Stimulated activated CD4-positive, alpha-beta T cell treated with anti-CD3 and anti-CD28 coated beads, Interleukin-12 subunit alpha, Interleukin-12 subunit beta, amount 100 ng/mL, for 24 hours (primary cell): ENCODE data around the gene TWIST2.

ENCODE experiments used
- DNase-seq, 2 experiments: peaks; one replicate each; pipeline ENCODE4 v3.0.0-alpha.2; 2020; ENCODE audit warnings: low read depth in 2 of 2

The TWIST2 gene

DNA sequence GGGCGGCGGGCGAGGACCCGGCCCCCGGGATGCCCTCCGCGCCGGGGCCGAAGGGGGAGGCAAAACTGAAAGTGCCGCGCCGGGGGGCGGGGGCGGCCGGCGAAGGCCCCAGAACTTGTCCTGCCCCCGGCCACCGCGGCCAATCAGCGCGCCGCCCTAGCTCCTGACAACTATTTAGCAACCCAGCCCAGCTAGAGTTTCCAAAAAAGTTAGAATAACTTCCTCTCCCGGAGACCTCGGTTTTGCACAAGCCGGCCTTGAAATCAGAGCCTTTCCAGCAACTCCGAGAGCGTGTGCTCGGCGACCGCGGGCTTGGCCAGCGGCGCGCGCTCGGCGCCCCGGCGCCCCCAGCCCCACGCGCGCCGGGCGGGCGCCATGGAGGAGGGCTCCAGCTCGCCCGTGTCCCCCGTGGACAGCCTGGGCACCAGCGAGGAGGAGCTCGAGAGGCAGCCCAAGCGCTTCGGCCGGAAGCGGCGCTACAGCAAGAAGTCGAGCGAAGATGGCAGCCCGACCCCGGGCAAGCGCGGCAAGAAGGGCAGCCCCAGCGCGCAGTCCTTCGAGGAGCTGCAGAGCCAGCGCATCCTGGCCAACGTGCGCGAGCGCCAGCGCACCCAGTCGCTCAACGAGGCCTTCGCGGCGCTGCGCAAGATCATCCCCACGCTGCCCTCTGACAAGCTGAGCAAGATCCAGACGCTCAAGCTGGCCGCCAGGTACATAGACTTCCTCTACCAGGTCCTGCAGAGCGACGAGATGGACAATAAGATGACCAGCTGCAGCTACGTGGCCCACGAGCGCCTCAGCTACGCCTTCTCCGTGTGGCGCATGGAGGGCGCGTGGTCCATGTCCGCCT, at the start of gene TWIST2:
TWIST2 (plus strand) TSS at position 245 of the 850 bp plus-strand sequence; CDS start at position 376, 131 bp downstream.
- no peak for DNase-seq

DNA sequence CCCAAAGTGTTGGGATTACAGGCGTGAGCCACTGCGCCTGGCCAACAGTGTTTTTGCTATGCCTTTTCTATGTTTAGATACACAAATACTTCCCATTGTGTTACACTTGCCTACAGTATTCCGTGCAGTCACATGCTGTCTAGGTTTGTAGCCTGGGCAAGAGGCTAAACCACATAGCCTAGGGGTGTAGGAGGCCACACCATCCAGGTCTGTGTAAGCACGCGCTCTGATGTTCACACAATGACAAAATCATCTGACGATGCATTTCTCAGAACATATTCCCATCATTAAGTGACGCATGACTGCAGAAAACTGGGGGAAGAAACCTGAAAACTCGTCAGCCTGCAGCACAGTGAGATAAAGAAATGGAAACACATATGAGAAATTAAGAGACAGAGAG, 46.1 kb upstream of the TWIST2 start:
- DNase-seq: no peak

DNA sequence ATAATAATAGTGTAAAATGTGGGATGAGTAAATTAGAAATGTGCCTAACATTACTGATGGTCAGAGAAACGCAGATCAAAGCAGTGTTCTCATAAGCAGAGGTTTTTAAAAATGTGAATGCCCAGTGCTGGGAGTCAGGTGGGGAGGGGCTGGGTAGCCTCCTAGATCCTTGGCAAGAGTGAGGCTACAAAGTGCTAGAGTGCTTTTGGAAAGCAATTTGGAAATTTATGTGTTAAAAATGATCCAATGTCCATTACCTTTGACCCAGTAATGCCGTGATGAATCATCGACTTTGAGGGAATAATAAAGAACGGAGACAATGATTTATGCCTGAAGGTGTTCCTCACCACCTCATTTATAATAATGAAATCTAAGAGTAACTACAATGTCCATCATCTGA, 44.9 kb upstream of the TWIST2 start:
- no peak for DNase-seq

DNA sequence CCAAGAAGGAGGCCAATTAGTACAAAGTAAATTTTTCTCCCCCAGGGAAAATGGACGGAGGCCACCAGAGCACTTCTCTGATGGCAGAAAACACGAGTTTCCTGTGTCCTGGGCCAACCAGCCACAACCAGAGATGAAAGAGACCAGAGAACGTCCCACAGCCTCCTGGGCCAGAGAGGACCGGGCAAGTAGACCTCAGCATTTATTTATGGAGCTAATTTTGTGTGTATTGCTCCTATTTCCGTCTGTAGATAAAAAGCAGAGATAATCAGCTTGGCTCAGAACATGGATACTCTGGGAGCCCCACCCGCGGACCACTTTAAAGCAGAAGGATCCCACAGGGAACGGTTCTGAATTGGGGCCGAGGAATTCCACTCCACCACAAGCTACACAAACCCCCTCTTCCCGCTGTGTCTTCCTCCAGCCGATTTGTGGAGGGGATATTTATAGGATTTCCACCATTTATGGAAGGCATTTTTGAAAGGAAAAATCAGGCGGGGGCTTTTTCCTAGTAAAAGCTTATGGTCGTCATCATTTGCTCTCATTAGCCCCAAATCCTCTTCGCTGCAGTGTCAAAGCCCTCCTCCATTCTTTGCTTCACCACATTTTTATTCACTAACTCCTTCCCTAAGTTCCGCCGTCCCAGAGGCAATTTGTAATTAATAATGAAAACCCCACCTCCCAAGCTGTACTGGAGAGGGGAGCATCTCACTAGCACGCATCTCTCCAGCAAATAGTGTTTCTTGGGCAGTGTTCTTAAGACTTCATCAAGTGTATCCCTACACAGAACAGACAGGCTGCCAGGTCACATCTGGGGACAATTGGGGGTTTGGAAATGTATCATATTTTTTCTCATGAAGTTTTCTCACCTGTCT, 43.7 kb upstream of the TWIST2 start:
- DNase-seq: no peak

DNA sequence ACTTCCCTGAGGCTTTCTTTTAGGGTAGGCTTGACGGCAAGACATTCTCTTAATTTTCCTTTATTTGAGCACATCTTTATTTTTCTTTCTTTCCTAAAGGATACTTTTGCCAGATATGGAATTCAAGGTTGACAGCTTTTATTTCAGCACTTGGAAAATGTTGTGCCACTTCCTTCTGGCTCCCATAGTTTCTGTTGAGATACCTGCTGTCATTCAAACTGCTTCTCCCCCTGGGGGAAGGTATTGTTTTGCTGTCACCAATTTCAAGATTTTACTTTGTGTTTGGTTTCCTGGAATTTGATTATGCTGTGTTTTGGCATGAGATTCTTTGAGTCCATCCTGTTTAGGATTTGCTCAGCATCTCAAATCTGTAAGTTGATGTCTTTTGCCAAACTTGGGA, 39.1 kb upstream of the TWIST2 start:
- no peak for DNase-seq

DNA sequence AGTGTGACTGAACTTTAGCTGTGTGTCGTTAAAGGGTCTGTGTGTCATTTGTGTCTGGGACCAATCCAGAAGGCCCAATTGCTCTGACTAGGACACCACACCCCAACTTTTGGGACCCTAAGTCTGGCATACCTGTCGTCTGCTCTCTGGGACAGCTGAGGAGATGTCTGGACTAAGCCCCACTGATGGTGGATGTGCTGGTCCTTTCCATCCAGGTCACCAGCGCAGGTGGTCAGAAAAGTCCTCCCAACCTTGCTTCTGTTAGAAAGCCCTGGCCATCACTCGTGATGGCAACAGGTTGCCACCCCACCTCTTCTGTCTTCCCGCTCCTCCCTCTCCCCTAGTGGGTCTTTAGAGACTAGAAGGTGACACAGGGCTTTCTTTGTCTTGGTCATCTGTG, 37.6 kb upstream of the TWIST2 start:
- no peak for DNase-seq

DNA sequence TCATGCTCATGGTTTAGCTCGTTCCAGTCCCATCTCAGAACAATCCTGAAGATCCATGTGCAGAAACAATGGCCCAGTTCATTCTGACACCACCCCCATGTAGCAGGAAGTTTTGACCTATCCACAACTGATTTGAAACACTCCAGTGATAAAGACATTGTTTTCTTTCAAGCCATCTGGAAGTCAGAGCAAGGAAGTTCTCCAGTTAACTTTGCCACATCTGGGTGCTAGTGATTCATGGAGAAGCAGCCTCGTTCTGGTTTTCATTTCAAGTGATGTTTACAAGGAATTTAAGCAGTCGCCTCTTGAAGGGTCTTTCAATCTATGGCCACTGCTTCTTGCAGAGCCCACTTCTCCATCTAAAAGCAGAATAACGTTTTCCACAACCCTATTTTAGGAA, 36.6 kb upstream of the TWIST2 start:
- no peak for DNase-seq

DNA sequence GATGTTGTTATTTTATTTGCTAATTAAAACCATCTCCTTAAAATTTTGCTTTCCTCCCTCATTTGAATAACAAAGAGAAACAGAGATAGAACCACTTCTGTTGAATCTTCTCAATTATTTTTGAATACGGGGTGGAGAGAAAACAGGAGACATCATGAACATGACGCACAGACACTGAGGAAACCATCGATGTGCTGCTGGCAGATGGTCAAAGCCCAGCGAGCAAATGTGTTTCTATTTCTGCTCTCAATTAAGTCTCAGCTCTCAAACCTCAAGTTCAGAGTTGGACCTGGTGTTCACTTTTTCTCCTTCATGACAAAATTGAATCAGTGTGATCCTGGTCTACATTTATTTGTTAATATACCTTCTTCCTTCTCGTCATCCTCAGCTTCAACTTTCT, 36.1 kb upstream of the TWIST2 start:
- DNase-seq: no peak

DNA sequence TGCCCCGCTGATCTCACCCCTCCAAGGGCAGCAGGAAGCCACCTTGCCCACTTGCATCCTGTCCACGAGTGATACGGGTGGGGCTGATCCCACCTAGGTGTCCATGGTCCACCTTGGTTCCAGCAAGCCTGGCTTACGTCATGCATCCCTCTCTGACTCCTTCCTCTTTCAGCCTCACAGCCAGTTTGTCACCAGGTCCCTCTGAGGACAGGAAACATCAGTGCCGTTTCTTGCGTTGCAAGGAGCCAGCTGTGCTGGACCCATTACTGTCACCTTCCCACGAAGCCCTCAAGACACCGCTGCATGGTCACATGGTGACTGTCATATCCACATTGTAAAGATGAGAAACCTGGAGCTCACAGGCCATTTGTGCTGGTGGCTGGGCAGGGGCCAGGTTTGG, 34.8 kb upstream of the TWIST2 start:
- no peak for DNase-seq

DNA sequence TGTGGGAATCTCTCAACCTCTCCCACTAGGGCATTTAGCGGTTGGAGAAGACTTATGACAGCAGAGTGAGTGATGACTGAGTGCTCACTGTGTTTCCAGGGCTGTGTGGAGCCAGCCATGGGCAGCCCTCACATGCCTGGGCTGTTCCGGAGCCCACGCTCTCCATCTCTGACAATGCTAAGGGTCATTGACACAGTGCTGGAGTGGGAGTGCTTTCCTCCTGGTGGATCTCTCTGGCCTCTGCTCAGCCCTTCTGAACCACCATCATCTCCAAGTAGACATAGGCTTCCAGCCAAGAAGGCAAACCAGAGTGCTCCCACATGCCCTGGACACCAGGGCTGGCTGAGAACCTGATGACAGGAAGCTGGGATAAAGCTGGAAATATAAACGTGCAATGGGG, 33.1 kb upstream of the TWIST2 start:
- DNase-seq: no peak

DNA sequence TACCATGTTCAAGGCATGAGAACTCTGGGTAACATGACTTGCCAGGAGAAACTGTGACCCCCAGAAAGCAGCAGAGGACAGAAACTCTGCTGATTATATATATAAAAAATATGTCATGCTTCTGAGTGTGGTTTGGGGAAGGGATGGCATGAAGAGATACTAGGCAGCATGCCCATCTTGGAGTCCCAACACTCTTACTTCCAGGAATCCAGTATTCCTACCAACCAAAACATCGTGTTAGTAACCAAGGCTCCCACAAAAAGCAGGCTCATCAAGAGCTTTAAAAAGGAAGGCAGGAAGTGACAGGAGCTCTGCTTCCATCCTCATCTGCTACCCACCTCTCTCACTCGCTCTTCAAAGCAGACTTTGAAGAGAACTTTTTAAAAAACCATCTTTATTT, 31.6 kb upstream of the TWIST2 start:
- no peak for DNase-seq

DNA sequence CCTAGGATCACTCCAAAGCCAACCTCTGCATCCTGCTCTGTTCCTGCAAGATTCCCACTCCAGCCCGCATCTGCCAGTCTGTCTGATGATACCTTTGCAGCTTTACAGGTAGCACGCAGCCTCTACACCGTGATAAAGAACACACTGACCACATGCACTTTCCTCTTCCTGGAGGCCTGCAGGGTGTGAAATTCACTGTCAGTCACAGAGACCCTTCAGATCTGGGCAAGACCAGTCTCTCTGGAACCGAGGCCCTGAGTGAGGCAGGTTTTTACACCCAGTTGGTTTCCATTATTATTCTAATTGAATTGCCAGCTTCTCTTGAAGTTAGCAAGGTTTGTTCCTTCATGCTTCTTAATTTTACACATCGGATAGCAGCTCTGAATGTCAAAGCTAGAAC, 30.5 kb upstream of the TWIST2 start:
- no peak for DNase-seq

DNA sequence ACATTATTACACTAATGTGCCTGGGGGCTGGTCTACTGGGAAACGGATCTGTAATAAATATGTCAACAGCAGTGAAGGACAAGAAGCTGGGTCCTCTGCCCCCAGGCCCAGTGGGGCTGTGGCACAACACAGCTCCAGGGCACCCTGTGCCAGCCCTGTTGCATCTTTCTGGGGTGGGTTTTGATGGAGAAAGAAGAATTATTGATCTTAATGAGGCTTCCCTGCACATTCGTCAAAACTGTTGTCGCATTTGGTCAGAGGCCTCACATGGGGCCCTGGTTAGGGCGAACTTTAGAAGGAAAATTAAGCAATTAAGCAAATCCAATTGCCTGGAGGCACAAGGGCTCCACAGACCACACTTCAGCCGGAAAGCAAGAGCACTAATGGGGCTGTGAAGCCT, 30.0 kb upstream of the TWIST2 start:
- no peak for DNase-seq

DNA sequence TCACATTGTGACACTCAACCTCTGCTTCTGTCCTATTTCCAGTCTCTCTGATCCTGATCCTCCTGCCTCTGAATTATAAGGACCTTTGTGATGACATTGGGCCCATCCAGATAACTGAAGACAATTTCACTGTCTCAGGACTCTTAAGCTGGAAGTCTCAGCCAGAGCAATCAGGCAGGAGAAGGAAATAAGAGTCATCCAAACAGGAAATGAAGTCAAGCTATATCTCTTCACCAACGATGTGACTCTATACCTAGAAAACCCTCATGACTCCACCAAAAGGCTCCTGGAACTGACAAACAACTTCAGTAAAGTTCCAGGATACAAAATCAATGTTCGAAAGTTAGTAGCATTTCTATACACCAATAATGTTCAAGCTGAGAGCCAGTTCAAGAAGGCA, 29.3 kb upstream of the TWIST2 start:
- no peak for DNase-seq

DNA sequence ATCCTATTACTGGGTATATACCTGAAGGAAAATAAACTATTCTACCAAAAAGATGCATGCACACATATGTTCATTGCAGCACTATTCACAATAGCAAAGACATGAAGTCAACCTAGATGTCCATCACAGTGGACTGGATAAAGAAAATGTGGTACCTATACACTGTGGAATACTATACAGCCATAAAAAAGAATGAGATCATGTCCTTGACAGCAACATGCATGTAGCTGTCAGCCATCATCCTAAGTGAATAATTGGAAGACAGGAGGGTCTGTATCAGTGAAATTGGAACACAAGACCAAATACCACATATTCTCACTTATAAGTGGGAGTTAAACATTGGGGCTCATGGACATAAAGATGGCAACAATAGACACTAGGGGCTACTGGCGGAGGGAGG, 27.7 kb upstream of the TWIST2 start:
- no peak for DNase-seq

DNA sequence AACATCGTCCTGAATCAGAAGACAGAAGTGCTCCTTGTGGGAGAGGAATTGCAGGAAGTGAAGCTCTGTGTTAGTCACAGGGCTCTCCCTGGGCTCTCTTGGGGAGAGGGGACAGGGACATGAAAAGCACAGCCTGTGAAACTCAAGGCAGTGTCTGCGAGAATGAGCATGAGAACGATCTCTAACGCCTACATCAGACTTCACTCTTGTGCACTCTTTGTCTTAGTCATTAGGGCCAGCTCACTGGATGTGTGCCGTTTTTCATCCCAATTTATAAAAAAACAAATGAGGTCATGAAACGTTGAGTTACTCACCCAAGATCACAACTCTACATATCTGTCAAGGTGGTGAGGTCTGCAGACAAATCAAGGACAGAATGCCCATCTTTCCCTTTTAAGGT, 27.0 kb upstream of the TWIST2 start:
- DNase-seq: no peak

DNA sequence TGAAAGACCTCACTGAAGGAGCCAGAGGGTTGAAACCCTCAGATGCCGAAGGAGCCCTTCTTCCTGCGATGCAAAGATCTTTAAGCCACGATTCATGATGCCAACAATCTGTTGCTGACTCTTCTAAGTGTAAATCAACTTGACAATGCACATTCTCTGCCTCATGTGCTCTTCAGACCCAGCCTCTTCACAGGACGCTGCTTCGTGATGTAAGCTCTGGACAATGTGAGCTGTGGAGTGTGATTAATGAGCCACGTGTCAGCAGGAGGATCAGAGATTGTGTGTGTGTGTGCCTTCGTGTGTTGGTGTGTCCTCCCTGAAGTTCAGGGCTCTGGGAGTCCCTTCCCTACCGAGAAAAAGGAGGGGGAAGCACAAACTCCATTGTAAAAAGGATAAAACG, 26.5 kb upstream of the TWIST2 start:
- DNase-seq: no peak

DNA sequence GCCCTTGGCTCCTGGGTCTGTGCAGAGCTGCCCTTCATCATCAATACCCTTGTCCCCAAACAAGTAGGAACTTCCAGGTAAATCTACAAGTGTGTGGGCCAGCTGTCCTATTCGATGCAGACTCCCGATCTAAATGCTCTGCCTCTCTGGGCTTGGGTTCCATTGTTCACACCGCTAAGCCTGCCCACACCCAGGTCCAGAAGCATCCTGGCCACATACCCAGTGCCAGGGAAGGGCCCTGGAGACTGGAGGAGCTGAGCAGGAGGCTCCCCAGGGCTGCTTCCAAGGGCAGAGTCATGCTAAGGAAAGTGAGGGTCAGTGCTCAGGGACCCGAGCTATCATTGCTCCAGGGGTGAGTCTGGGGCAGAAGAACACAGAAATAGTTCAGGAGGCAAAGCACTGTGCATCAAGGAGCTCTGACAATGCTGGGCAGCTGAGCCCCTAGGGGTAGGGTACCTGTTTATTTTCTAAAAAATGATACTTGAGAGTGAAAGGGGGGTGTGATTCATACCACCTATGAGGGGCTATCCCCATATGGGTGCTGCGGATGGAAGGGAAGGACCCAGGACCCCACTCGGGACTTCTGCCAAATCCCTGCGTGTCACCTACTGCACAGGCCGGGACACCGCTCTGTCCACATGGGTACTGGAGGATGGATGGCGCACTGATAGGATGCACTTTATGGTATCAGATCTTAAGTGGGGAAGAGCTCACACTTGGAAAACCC, 25.8 kb upstream of the TWIST2 start:
- no peak for DNase-seq

DNA sequence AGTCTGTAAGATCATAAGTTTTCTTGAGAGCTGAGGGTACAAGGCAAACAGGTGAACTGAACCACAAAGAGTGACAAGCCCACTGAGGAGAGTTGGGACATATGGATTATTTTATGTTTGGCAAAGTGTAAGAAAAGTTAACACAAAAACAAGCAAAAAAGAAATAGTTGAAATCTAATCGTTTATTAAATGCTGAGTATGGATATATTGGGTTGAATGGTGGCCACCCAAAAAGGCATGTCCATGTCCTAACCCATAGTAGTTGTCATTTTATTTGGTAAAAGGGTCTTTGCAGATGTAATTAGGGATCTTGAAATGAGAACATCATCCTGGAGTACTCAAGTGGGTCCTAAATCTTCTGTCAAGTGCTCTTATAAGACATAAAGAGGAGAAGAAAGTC, 24.9 kb upstream of the TWIST2 start:
- no peak for DNase-seq

DNA sequence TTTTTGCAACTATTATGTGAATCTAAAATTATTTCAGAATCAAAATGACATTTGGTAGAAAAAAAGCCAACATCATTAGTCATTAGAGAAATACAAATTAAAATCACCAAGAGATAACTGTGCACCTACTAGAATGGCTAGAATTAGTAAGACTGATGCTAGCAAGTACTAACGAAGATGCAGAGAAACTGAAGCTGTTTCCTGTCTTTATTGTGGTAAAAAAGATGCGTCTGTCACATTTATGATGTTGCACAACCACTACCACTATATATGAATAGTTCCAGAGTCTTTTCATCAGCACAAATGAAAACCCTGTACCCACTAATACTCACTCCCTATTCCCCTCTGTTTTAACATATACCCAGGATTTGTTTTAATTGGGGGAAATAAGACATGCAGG, 16.7 kb upstream of the TWIST2 start:
- no peak for DNase-seq

DNA sequence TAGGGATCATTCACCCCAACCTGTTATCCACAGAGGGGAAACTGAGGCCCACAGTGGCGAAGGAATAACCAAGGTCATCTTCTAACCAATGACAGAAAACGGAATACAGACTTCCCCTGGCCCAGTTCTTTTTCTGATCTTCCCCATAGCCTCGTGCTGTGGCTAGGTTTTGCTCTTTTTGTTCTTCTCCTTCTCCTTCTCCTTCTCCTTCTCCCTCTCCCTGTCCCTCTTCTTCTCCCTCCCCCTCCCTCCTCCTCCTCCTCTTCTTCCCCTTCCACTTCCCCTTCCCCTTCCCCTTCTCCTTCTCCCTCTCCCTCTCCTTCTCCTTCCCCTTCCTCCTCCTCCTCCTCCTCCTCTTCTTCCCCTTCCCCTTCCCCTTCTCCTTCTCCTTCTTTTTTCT, 12.9 kb upstream of the TWIST2 start:
- no peak for DNase-seq

DNA sequence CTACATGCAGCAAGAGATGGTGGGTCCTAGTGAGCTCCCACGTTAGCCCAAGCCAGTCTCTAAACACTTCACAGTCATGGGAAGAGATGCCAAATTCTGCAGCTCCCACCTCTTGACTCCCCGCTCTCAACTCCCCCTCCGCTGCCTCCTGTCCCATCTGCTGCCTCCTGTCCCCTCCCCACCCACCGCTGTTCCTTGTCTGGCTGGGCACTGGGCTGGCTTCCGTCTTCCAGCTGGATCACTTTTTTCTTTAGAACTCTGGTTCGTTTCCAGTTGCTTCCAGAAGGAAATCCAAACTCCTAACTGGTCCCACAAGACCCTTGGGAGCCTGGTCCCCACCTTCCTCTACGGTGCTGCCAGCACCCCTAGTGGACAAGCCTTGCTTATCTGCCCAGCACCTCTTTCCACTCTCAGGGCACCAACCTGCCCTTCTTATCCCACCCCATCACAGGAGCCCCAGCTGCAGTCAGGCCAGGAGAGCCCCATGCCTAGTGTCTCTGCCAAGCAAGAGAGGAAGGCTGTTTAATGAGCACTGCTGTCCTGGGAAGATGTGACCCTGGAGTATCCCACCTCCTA, 12.1 kb upstream of the TWIST2 start:
- DNase-seq: no peak
